Measurements from ENCODE around the gene AQP10. TPM values are rescaled to one million over a fixed set of nuclear protein-coding genes. Genes with fewer than 3 reads are reported as not detected.

The AQP10 gene
- total RNA-seq, 1 donor from 2014 or later: not detected

Other genes starting within 250 kb of the AQP10 start
- gene NUP210L, start 166.0 kb upstream of the AQP10 start, total RNA-seq: 0.10 TPM
- 92.7 TPM for gene TPM3, start 129.0 kb upstream of the AQP10 start, total RNA-seq
- not detected for gene CFAP141, start 114.8 kb upstream of the AQP10 start, total RNA-seq
- gene UBAP2L, start 100.1 kb upstream of the AQP10 start, total RNA-seq: 38.0 TPM
- 41.6 TPM for gene HAX1, start 48.5 kb upstream of the AQP10 start, total RNA-seq
- gene ATP8B2, start 4.4 kb downstream of the AQP10 start, total RNA-seq: 4.4 TPM
- gene IL6R, start 84.2 kb downstream of the AQP10 start, total RNA-seq: 171 TPM
- 2.2 TPM for gene TDRD10, start 181.1 kb downstream of the AQP10 start, total RNA-seq
- 5.4 TPM for gene SHE, start 181.3 kb downstream of the AQP10 start, total RNA-seq
- 35.4 TPM for gene UBE2Q1, start 237.6 kb downstream of the AQP10 start, total RNA-seq
- 0.10 TPM for gene CHRNB2, start 246.7 kb downstream of the AQP10 start, total RNA-seq